Hematopoietic multipotent progenitor cell treated with erythropoietin and hydrocortisone succinate and interleukin-3 and kit ligand, for 17 days (in vitro differentiated cells): ENCODE data around the gene DCUN1D3.
"Not testable (repeated sequence)": the region's sequence is repeated elsewhere in the genome, so short reads cannot be mapped to it uniquely, and the experiment has no call there.

Source experiments
- DNase-seq: peaks from one replicate; pipeline ENCODE4 v3.0.0-alpha.2; 2015; ENCODE audit warnings: low spot score

Gene DCUN1D3

GRCh38 chr16:20900299-20901067 lies at the start of gene DCUN1D3, which contains the start of gene LYRM1:
Gene DCUN1D3 (minus strand): TSS chr16:20900358. CDS start chr16:20862538, 37,820 bp downstream.
Gene LYRM1 (plus strand): TSS chr16:20900771. CDS start chr16:20915556, 14,785 bp downstream.
- DNase-seq, result peak; percentile 86

GRCh38 chr16:20949660-20950059 lies 49.5 kb upstream of the DCUN1D3 start:
- no peak for DNase-seq

DNA sequence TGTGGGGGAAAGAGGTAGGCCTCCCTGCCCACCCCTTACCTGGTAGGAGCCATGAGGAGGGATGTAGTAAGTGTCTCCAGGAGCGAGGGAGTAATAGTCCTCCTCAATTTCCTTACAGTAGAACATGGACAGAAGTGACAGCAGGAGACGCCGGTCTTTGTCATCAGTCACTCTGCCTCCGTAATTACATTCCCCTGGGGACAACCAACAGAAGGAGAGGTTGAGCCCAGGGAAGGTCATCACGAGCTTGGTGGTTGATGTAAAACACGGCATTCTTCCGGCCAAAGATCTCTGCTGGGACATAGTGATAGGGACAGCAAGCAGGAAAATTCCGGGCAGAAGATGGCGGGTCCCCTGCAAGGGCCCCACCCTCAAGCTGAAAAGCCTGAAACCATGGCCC lies 48.3 kb upstream of the DCUN1D3 start:
- no peak for DNase-seq

- DNase-seq, result no peak
Measured at GRCh38 chr16:20946015-20946629, 46.0 kb upstream of the DCUN1D3 start.

- DNase-seq, result not testable (repeated sequence)
Measured at GRCh38 chr16:20945575-20945875, 45.4 kb upstream of the DCUN1D3 start.

- DNase-seq, result no peak
Measured at GRCh38 chr16:20944861-20945574, 44.9 kb upstream of the DCUN1D3 start.

DNA sequence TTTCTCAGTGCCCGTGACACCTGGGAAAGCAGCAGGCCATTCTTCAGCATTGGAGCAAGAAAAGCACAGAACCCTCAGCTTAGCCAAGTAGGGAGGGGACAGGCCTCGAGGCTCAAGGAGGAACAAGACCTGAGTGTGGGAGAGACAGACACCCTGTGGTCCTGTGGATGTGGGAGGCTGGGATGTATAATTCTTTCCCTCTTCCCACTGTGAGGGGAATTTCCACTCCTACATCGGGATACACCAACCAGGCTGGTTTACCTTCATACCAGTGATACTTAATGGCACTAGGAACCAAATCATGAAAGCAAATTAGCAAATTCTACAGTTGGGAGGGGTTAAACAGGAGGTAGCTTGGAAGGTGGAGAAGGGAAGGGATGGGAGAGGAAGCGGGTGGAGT lies 42.1 kb upstream of the DCUN1D3 start:
- no peak for DNase-seq

- no peak for DNase-seq
Measured at GRCh38 chr16:20941636-20941926, 41.4 kb upstream of the DCUN1D3 start.

DNA sequence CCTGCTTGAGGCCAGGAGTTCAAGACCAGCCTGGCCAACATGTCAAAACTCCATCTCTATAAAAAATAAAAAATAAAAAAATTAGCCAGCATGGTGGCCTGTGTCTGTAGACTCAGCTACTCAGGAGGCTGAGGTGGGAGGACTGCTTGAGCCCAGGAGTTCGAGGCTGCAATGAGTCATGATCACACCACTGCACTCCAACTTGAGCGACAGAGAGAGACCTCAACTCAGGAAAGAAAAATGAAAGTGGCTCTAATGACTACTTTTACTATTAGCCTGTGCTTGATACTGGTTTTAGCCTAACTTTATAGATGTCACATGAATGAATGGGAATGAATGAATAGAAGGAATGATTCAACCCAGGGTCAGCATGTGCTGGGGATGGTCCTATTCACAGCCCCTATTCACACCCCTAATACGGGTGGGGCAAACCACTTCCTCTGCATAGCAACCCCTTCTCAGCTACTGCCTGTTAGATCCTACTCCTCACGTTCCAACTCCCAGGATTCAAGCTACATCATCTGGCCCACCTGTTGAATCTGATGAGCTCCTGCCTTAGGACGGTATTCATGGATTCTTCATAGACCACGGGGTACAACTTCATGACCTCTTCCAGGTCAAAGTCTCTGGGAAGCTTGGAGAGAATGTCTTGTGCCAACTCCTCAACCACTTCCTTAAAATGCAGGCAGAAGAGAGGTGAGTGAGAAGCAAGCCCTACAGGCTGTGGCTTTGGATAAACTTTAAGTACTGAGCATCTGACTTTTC lies 40.9 kb upstream of the DCUN1D3 start:
- no peak for DNase-seq

DNA sequence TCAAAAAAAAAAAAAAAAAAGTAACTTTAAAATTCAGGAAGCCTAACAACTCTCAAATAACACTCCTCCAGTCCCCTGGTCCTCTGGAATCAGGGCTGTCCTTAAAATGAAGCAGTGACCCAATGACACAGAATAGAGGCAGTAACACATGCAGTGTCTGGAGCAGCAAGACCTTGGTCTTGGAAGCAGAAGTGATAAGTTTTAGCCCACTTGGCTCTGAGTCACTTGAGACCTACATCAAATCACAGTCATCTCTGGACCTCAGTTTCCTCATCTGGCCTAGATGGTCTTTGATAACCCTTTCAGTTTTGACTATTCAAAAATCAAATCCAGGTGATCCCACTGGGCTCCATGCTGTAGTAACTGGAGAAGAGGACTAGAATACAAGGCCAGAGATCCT lies 39.5 kb upstream of the DCUN1D3 start:
- no peak for DNase-seq

DNA sequence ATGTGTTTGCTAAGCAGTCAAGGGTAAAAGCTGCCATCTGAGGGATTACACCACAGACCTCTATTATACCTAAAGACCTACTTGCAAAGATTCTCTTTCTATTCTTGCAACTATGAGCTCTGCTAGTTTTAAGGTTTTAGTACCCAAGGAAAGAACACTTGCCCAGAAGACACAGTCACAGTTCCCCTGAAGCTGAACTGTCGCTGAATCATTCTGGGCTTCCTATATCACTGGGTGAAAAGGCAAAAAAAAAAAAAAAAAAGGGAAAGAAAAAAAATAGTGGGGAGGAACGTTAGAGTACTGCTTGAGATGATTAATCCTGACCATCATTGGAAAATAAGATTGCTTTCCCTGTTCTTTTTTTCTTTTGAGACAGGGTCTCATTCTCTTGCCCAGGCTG lies 38.3 kb upstream of the DCUN1D3 start:
- no peak for DNase-seq

GRCh38 chr16:20937736-20938135 lies 37.6 kb upstream of the DCUN1D3 start:
- DNase-seq, result no peak

DNA sequence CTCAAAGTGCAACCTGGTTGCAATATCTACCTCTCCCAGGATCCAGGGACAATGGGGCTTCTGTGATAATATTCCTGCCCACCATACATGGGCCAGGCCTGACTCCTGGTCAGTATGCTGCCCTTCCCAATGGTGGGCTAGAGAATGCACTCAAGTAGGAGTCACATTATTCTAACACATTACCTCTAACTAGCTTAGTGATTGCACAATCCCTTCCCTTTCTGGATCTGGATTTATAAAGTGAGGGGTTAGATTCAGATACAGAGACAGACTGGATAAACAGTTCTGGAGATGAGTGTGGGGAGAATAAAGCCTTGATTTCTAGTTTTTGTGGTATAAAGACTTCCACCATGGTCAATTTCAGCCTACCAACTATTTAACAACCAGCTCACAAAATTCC lies 33.4 kb upstream of the DCUN1D3 start:
- no peak for DNase-seq

GRCh38 chr16:20931066-20931600 lies 31.0 kb upstream of the DCUN1D3 start:
- DNase-seq, result no peak

DNA sequence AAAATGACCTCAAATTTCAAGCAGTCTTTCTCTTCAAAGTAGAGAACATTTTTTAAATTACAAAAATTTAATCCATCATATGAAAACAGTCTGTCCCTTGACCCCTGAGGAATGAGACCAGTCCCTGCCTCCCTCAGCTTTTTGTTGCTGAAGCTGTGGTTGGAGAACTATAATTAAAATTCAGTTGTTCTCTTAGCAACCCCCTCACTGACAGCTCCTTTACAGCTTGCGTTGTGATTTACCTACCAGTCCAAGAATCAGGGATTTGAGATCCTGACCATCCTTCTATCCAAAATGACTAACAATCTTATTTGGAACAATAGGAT lies 30.2 kb upstream of the DCUN1D3 start:
- no peak for DNase-seq

DNA sequence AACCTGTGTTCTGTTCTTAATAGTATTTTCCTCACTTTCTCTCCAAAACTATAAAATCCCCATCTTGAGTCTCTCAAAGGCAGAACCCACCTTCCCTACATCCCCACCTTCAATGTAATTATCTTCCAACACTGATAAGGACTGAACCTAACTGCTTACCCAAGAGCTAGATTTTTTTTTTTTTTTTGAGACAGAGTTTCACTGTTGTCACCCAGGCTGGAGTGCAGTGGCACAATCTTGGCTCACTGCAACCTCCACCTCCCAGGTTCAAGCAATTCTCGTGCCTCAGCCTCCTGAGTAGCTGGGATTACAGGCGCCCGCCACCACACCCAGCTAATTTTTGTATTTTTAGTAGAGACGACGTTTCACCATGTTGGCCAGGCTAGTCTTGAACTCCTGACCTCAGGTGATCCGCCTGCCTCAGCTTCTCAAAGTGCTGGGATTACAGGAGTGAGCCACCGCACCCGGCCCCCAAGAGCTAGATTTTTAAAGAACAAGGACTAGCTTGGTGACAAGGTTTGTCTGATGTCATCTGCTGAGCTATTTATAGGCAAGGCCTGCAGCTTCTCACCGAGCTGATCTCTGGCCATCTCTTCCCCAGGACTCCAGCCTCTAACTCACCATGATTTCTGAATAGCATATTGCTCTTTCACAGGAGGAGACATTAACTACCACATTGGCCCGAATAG lies 29.7 kb upstream of the DCUN1D3 start:
- DNase-seq, result not testable (repeated sequence)

GRCh38 chr16:20928774-20929411 lies 28.7 kb upstream of the DCUN1D3 start:
- no peak for DNase-seq

DNA sequence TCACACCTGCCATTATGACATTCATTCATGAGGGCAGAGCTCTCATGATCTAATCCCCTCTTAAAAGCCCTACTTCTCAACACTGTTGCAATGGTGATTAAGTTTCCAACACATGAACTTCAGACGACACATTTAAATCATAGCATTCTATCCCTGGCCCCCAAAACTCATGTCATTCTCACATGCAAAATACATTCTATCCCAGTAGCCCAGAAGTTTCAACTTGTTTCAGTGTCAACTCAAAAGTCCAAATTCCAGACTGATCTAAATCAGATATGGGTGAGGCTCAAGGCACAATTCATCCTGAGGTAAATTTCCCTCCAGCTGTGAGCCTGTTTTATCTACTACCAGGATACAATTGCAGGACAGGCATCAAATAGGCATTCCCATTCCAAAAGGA lies 25.6 kb upstream of the DCUN1D3 start:
- DNase-seq, result no peak

DNA sequence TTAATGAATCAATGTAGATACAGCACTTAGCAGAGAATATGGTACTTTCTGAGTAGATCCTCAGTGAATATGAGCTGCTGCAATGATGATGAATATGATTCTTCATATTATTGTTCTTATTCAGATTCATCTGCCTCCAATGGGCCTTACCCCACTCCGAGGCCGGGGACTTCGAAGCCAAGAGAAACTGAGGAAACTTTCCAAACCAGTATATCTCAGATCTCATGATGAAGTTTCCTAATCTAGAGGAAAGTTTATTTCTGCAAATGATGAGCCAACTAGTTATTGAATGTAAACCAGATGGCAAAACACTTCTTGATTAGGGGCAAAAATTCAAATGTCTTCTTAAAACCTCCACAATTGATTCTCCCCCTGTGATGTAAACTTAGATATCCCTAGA lies 23.7 kb upstream of the DCUN1D3 start:
- DNase-seq, result no peak

DNA sequence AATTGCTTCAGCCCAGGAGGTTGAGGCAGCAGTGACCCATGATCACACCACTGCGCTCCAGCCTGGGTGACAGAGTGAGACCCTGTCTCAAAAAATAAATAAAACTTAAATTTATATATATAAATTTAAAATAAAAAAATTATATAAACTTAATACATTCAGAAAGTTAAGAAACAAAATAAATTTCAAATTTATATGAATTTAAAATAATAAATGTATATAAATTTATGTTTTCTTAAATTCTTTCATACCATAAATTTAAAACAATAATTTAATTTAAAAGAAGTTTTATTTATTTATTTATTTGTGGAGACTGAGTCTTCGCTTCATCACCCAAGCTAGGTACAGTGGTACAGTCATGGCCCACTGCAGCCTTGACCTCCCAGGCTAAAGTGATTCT lies 20.6 kb upstream of the DCUN1D3 start:
- no peak for DNase-seq

DNA sequence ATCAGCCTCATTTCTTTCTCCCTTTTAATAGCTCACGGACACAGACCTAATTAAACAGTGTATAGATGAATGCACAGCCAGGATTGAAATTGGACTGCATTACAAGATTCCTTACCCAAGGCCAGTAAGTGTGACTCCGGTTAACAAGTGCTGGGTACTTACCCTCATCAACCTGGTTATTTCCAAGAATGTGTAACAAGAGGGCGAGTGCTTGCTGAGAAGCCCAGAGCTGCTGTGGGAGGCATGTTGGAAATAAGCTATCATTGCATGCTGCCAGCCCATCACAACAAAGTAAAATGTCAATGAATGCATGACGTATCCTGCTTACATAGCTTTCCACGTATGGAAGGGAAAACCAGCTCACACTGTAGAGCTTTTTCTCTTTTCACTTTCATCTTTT lies 19.9 kb upstream of the DCUN1D3 start:
- no peak for DNase-seq
